ENCODE data around the gene DCLRE1A. TPM values are rescaled to one million over a fixed set of nuclear protein-coding genes. Genes with fewer than 3 reads are reported as not detected.

The DCLRE1A gene
- total and polyA plus RNA-seq, 2 donors from 2014 or later = 4.2 to 5.7 TPM

GRCh38 chr10:113893570-113893969 is 39.7 kb upstream of the DCLRE1A start:
- TF ChIP-seq, protein P1, sequence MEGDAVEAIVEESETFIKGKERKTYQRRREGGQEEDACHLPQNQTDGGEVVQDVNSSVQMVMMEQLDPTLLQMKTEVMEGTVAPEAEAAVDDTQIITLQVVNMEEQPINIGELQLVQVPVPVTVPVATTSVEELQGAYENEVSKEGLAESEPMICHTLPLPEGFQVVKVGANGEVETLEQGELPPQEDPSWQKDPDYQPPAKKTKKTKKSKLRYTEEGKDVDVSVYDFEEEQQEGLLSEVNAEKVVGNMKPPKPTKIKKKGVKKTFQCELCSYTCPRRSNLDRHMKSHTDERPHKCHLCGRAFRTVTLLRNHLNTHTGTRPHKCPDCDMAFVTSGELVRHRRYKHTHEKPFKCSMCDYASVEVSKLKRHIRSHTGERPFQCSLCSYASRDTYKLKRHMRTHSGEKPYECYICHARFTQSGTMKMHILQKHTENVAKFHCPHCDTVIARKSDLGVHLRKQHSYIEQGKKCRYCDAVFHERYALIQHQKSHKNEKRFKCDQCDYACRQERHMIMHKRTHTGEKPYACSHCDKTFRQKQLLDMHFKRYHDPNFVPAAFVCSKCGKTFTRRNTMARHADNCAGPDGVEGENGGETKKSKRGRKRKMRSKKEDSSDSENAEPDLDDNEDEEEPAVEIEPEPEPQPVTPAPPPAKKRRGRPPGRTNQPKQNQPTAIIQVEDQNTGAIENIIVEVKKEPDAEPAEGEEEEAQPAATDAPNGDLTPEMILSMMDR (IDR thresholded peaks at IDR 0.05; ENCODE audit: borderline replicate concordance, extremely low read depth, insufficient read depth) = no peak
- Histone ChIP-seq H3K27ac (ENCODE audit: low read depth in 2 of 2, low read length in 2 of 2) (no peak overlapping the region), H3K27me3 (ENCODE audit: control insufficient read depth, insufficient read depth, low read length) (no peaks in the 10 kb centered on the region), H3K36me3 (ENCODE audit: control insufficient read depth in 2 of 3, insufficient read depth in 3 of 3, low read length in 3 of 3) (peaks cover 0 to 5% (median 0%) of the 10 kb centered on the region in 3 donors), H3K9me3 (ENCODE audit: control insufficient read depth in 2 of 3, insufficient read depth in 1 of 3, low read length in 3 of 3) (no peaks in the 10 kb centered on the region), H3K4me1 (ENCODE audit: control insufficient read depth in 2 of 3, insufficient read depth in 2 of 3, low read depth in 1 of 3, low read length in 3 of 3) (no peaks in the 10 kb centered on the region), H3K9ac (ENCODE audit: low read length in 3 of 3) (no peak overlapping the region), H3K4me3 (ENCODE audit: low read length in 3 of 3) (no peak overlapping the region)
- DNase-seq (no peak), FAIRE-seq (no peak)
- intact Hi-C loops (cut with DNase I) = no loop called here

- Histone ChIP-seq H3K9ac (ENCODE audit: low read length in 3 of 3) (no peak overlapping the region), H3K36me3 (ENCODE audit: control insufficient read depth in 2 of 3, insufficient read depth in 3 of 3, low read length in 3 of 3) (peaks cover 0 to 5% (median 0%) of the 10 kb centered on the region in 3 donors), H3K4me3 (ENCODE audit: low read length in 3 of 3) (no peak overlapping the region), H3K4me1 (ENCODE audit: control insufficient read depth in 2 of 3, insufficient read depth in 2 of 3, low read depth in 1 of 3, low read length in 3 of 3) (no peaks in the 10 kb centered on the region), H3K9me3 (ENCODE audit: control insufficient read depth in 2 of 3, insufficient read depth in 1 of 3, low read length in 3 of 3) (no peaks in the 10 kb centered on the region), H3K27me3 (ENCODE audit: control insufficient read depth, insufficient read depth, low read length) (no peaks in the 10 kb centered on the region), H3K27ac (ENCODE audit: low read depth in 2 of 2, low read length in 2 of 2) (no peak overlapping the region)
- TF ChIP-seq, protein P1 (IDR thresholded peaks at IDR 0.05; ENCODE audit: borderline replicate concordance, extremely low read depth, insufficient read depth) = no peak
- intact Hi-C loops (cut with DNase I) = no loop called here
- FAIRE-seq (no peak), DNase-seq (no peak)
Observed at GRCh38 chr10:113891476-113891875, 37.6 kb upstream of the DCLRE1A start.

DNA sequence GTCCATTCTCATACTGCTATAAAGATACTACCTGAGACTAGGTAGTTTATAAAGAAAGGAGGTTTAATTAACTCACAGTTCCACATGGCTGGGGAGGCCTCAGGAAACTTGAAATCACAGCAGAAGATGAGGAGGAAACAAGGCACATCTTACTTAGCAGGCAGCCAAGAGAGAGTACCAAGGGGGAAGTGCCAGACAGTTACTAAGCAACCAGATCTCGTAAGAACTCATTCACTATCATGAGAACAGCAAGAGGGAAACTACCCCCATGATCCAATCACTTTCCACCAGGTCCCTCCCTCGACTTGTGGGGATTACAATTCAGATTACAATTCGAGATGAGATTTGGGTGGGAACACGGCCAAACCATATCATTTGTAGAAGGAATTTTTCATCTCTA is 36.9 kb upstream of the DCLRE1A start:
- intact Hi-C loops (cut with DNase I) = no loop called here
- peaks cover 0 to 5% (median 0%) of the 10 kb centered on the region in 3 donors for H3K36me3 ChIP-seq (ENCODE audit: control insufficient read depth in 2 of 3, insufficient read depth in 3 of 3, low read length in 3 of 3)
- no peak overlapping the region for H3K27ac ChIP-seq (ENCODE audit: low read depth in 2 of 2, low read length in 2 of 2)
- FAIRE-seq (no peak), DNase-seq (no peak)
- no peak overlapping the region for H3K4me3 ChIP-seq (ENCODE audit: low read length in 3 of 3)
- no peaks in the 10 kb centered on the region for H3K4me1 ChIP-seq (ENCODE audit: control insufficient read depth in 2 of 3, insufficient read depth in 2 of 3, low read depth in 1 of 3, low read length in 3 of 3)
- TF ChIP-seq, protein P1 (IDR thresholded peaks at IDR 0.05; ENCODE audit: borderline replicate concordance, extremely low read depth, insufficient read depth) = no peak
- no peak overlapping the region for H3K9ac ChIP-seq (ENCODE audit: low read length in 3 of 3)
- H3K27me3 ChIP-seq (ENCODE audit: control insufficient read depth, insufficient read depth, low read length) = no peaks in the 10 kb centered on the region
- peaks cover 0 to 2% (median 0%) of the 10 kb centered on the region in 3 donors for H3K9me3 ChIP-seq (ENCODE audit: control insufficient read depth in 2 of 3, insufficient read depth in 1 of 3, low read length in 3 of 3)

- no peak overlapping the region for H3K9ac ChIP-seq (ENCODE audit: low read length in 3 of 3)
- no peak for FAIRE-seq
- DNase-seq = no peak
- intact Hi-C loops (cut with DNase I) = no loop called here
- H3K4me1 ChIP-seq (ENCODE audit: control insufficient read depth in 2 of 3, insufficient read depth in 2 of 3, low read depth in 1 of 3, low read length in 3 of 3) = no peaks in the 10 kb centered on the region
- no peak overlapping the region for H3K27ac ChIP-seq (ENCODE audit: low read depth in 2 of 2, low read length in 2 of 2)
- H3K9me3 ChIP-seq (ENCODE audit: control insufficient read depth in 2 of 3, insufficient read depth in 1 of 3, low read length in 3 of 3) = peaks cover 0 to 2% (median 0%) of the 10 kb centered on the region in 3 donors
- TF ChIP-seq, protein P1 (IDR thresholded peaks at IDR 0.05; ENCODE audit: borderline replicate concordance, extremely low read depth, insufficient read depth) = no peak
- H3K27me3 ChIP-seq (ENCODE audit: control insufficient read depth, insufficient read depth, low read length) = no peaks in the 10 kb centered on the region
- peaks cover 0 to 5% (median 0%) of the 10 kb centered on the region in 3 donors for H3K36me3 ChIP-seq (ENCODE audit: control insufficient read depth in 2 of 3, insufficient read depth in 3 of 3, low read length in 3 of 3)
- no peak overlapping the region for H3K4me3 ChIP-seq (ENCODE audit: low read length in 3 of 3)
Observed at GRCh38 chr10:113889911-113890310, 36.0 kb upstream of the DCLRE1A start.
